Ramos (cell line): ENCODE measurements around the gene FGFR2.

Source experiments
- in situ Hi-C: fragments of 300-500 bp; cut with MboI; formaldehyde crosslinking; loops from one replicate; pipeline ENCODE4 v1.14.3; 2022; ENCODE audit warnings: low sequenced_read_pairs; ENCODE audit not compliant: unreplicated experiment

FGFR2 gene

GRCh38 chr10:121435099-121435875 is 163.0 kb downstream of the FGFR2 start:
- in situ Hi-C loops = no loop called here

- in situ Hi-C loops = no loop called here
These were observed 164.3 kb downstream of the FGFR2 start for GRCh38 chr10:121433965-121434364.

- in situ Hi-C loops = no loop called here
These were observed 169.4 kb downstream of the FGFR2 start for GRCh38 chr10:121428867-121429266.
